ENCODE measurements around the gene FAM133A.
A peak's percentile ranks its signal among the peaks of the same experiment; 100 is the strongest.

The FAM133A gene

GRCh38 chrX:93673869-93674271, at the start of gene FAM133A:
FAM133A (plus strand) TSS chrX:93674206; CDS start chrX:93709420, 35,214 bp downstream.
- peak; percentile 10 for DNase-seq

- no peak for DNase-seq
Measured at GRCh38 chrX:93637591-93637990, 36.4 kb upstream of the FAM133A start.

- no peak for DNase-seq
Measured at GRCh38 chrX:93649381-93649780, 24.6 kb upstream of the FAM133A start.

GRCh38 chrX:93660575-93660974, 13.4 kb upstream of the FAM133A start:
- no peak for DNase-seq

GRCh38 chrX:93673056-93673868, 744 bp upstream of the FAM133A start, which contains the start of gene NAP1L3:
NAP1L3 (minus strand) TSS chrX:93673578; CDS start chrX:93673304, 274 bp downstream.
- peak; percentile 68 for DNase-seq

- DNase-seq = no peak
Measured at GRCh38 chrX:93695981-93696380, 22.0 kb downstream of the FAM133A start.

GRCh38 chrX:93703701-93704100, 29.7 kb downstream of the FAM133A start:
- no peak for DNase-seq

- no peak for DNase-seq
Measured at GRCh38 chrX:93711076-93711475, 37.1 kb downstream of the FAM133A start.

GRCh38 chrX:93741811-93742210, 67.8 kb downstream of the FAM133A start:
- DNase-seq = no peak

GRCh38 chrX:93760163-93760562, 86.2 kb downstream of the FAM133A start:
- no peak for DNase-seq

Data from kidney glomerular epithelial cell (primary cell).